Activated CD8-positive, alpha-beta memory T cell treated with anti-CD3 and anti-CD28 coated beads, Interleukin-2, amount 10 ng/mL, durations not matched to agents 7 days and 5 days (primary cell): ENCODE measurements around the gene WFS1. TPM values are rescaled to one million over a fixed set of nuclear protein-coding genes. Genes with fewer than 3 reads are reported as not detected.

Experiments used
- ATAC-seq: fragments of 150-1000 bp; cut with Tn5 transposase; one replicate; pipeline ENCODE4 v1.10.0; 2021; ENCODE audit warnings: moderate library complexity
- CTCF ChIA-PET: fragments of 350-600 bp; sonication (Branson Sonifier 250); formaldehyde crosslinking; loops from one replicate; lab custom pipeline; 2021; ENCODE audit warnings: antibody characterized with exemption; lab: Charles Lee
- DNase-seq: peaks from one replicate; pipeline ENCODE4 v3.0.0-alpha.2; 2020
- H3K27ac Mint-ChIP-seq: one replicate; pipeline ENCODE4 v1.8.0; 2021; ENCODE audit warnings: mild to moderate bottlenecking, mixed read lengths
- H3K27me3 Mint-ChIP-seq: one replicate; pipeline ENCODE4 v1.8.0; 2021; ENCODE audit warnings: mixed read lengths
- H3K36me3 Mint-ChIP-seq: one replicate; pipeline ENCODE4 v1.8.0; 2021; ENCODE audit warnings: mild to moderate bottlenecking, mixed read lengths
- H3K4me1 Mint-ChIP-seq: one replicate; pipeline ENCODE4 v1.8.0; 2021; ENCODE audit warnings: mixed read lengths
- H3K4me3 Mint-ChIP-seq: one replicate; pipeline ENCODE4 v1.8.0; 2021; ENCODE audit warnings: mild to moderate bottlenecking, moderate library complexity, mixed read lengths
- H3K9me3 Mint-ChIP-seq: one replicate; pipeline ENCODE4 v1.8.0; 2022; ENCODE audit warnings: low read depth, mixed read lengths
- total RNA-seq, 2 experiments: library from RNA; stranded (reverse); gene quantifications; one replicate each; pipeline ENCODE4 v1.2.3, GENCODE V29; 2021

WFS1 gene
- total RNA-seq, 2 experiments from 2014 or later, result 1.8 to 2.2 TPM

- Mint-ChIP-seq H3K4me3 (no peak overlapping the region), H3K27ac (no peak overlapping the region), H3K4me1 (peaks cover 14% of the 10 kb centered on the region), H3K36me3 (no peaks in the 10 kb centered on the region), H3K27me3 (peaks cover 8% of the 10 kb centered on the region), H3K9me3 (no peaks in the 10 kb centered on the region)
- CTCF ChIA-PET, result interaction anchor here (1.3 to 2.4 kb wide), 2 partner anchors 30 to 48 kb away, joined by 3 to 8 read pairs; no protein-coding TSS in a partner anchor
- DNase-seq (no peak), ATAC-seq (no peak)
These were observed 10.8 kb downstream of the WFS1 start for GRCh38 chr4:6280365-6280996.

- Mint-ChIP-seq H3K9me3 (no peaks in the 10 kb centered on the region), H3K27me3 (peaks cover 7% of the 10 kb centered on the region), H3K4me3 (no peak overlapping the region), H3K36me3 (no peaks in the 10 kb centered on the region), H3K27ac (no peak overlapping the region), H3K4me1 (peaks cover 14% of the 10 kb centered on the region)
- DNase-seq, result no peak
- CTCF ChIA-PET, result no interaction called here
- no peak for ATAC-seq
These were observed 12.0 kb downstream of the WFS1 start for GRCh38 chr4:6281436-6282313.

GRCh38 chr4:6282314-6282771 lies 12.7 kb downstream of the WFS1 start:
- no peaks in the 10 kb centered on the region for H3K36me3 Mint-ChIP-seq
- H3K27ac Mint-ChIP-seq, result no peak overlapping the region
- peaks cover 3% of the 10 kb centered on the region for H3K27me3 Mint-ChIP-seq
- H3K4me3 Mint-ChIP-seq, result no peak overlapping the region
- DNase-seq (no peak), ATAC-seq (no peak)
- CTCF ChIA-PET, result no interaction called here
- H3K9me3 Mint-ChIP-seq, result no peaks in the 10 kb centered on the region
- peaks cover 14% of the 10 kb centered on the region for H3K4me1 Mint-ChIP-seq

DNA sequence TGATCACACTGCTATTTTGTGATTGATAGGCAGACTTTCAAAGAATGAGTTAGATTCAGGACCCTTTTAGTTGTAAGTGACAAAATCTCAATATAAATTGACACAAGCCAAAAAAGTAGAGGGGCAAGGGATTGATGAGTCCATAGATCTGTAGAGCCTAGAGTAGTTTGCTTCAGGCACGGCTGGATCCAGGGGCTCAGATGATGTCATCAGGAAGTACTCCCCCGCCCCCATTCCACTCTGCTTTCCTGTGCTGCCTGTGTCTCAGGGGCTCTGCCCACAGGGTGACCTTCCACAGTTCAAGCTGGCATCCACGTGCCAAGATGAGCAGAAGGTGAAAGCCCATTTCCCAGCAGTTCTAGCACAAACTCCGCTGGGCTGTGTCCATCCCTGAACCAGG lies 13.6 kb downstream of the WFS1 start:
- Mint-ChIP-seq H3K9me3 (no peaks in the 10 kb centered on the region), H3K27ac (no peak overlapping the region), H3K27me3 (peaks cover 3% of the 10 kb centered on the region), H3K4me1 (peaks cover 11% of the 10 kb centered on the region), H3K4me3 (no peak overlapping the region), H3K36me3 (no peaks in the 10 kb centered on the region)
- DNase-seq (no peak), ATAC-seq (no peak)
- CTCF ChIA-PET, result no interaction called here

GRCh38 chr4:6287017-6287788 lies 17.6 kb downstream of the WFS1 start:
- no peaks in the 10 kb centered on the region for H3K4me1 Mint-ChIP-seq
- peaks cover 3% of the 10 kb centered on the region for H3K27me3 Mint-ChIP-seq
- DNase-seq (no peak), ATAC-seq (no peak)
- CTCF ChIA-PET, result interaction anchor here (0.7 kb wide), 1 partner anchor 11 kb away, joined by 4 read pairs; no protein-coding TSS in a partner anchor
- no peak overlapping the region for H3K27ac Mint-ChIP-seq
- H3K4me3 Mint-ChIP-seq, result no peak overlapping the region
- H3K9me3 Mint-ChIP-seq, result no peaks in the 10 kb centered on the region
- no peaks in the 10 kb centered on the region for H3K36me3 Mint-ChIP-seq

DNA sequence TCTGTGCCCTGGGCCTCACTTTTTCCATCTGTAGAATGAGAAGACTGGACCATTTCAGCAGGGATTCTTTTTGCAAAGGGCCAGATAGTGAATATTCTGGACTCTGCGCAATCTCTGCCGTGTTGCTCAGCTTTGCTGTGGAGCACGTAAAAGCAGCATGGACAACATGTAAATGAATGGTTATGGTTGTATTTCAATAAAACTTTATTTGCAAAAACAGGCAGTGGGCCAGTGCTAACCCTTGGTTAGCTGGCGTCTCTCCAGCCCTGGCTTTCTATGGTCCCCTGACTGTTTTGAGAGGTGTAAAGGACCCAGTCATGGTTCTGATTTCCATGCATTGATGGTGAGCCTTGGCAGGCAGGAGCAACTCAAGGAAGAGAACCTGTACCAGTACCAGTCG lies 18.7 kb downstream of the WFS1 start:
- CTCF ChIA-PET, result interaction anchor here (1.7 kb wide), 1 partner anchor 37 kb away, joined by 3 read pairs; no protein-coding TSS in a partner anchor
- Mint-ChIP-seq H3K27ac (no peak overlapping the region), H3K36me3 (no peaks in the 10 kb centered on the region), H3K9me3 (no peaks in the 10 kb centered on the region), H3K27me3 (peaks cover 3% of the 10 kb centered on the region), H3K4me1 (no peaks in the 10 kb centered on the region), H3K4me3 (no peak overlapping the region)
- ATAC-seq (no peak), DNase-seq (no peak)

DNA sequence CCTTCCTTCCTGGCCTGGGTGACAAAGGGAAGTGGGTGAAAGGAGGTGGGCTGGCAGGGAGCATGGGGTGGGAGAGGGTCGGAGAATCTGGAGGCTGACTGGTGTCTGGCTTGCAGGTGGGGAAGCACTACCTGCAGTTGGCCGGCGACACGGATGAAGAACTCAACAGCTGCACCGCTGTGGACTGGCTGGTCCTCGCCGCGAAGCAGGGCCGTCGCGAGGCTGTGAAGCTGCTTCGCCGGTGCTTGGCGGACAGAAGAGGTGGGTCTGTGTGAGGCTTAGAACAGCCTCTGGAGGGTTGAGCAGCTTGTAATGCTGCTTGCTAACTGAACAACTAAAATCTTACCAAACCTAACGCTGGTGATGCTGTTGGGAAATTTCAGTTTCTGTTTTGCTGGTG lies 19.2 kb downstream of the WFS1 start:
- no peak overlapping the region for H3K4me3 Mint-ChIP-seq
- no peak for DNase-seq
- H3K27me3 Mint-ChIP-seq, result peaks cover 3% of the 10 kb centered on the region

DNA sequence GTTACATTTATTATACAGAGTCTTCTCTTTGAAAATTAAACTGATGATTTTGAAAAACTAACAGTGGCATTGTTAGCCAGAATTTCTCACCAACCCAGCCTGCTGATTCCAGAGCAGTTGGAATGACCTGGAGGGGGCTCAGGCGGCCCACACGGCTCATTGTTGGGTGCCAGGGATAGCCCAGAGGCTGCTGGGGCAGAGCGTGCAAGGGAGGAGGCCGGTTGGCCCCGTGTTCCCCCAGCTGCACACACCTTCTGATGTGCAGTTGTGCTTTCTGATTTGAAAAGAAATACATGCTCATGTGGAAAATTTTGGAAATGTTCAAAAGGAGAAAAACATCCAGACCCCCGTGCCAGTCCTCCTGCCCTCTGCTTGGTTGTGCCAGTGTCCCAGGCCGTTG lies 20.6 kb downstream of the WFS1 start:
- no peak for DNase-seq
- Mint-ChIP-seq H3K27ac (no peak overlapping the region), H3K9me3 (no peaks in the 10 kb centered on the region), H3K4me3 (no peak overlapping the region), H3K36me3 (no peaks in the 10 kb centered on the region), H3K27me3 (peaks cover 3% of the 10 kb centered on the region), H3K4me1 (no peaks in the 10 kb centered on the region)
- CTCF ChIA-PET, result no interaction called here
- ATAC-seq, result no peak

More for the DNA sequence above, 19.2 kb downstream of the WFS1 start:
- no peaks in the 10 kb centered on the region for H3K9me3 Mint-ChIP-seq
- H3K27ac Mint-ChIP-seq, result no peak overlapping the region
- CTCF ChIA-PET, result interaction anchor here (1.7 kb wide), 1 partner anchor 38 kb away, joined by 3 read pairs; no protein-coding TSS in a partner anchor
- ATAC-seq, result no peak
- no peaks in the 10 kb centered on the region for H3K36me3 Mint-ChIP-seq
- no peaks in the 10 kb centered on the region for H3K4me1 Mint-ChIP-seq

- H3K4me1 Mint-ChIP-seq, result no peaks in the 10 kb centered on the region
- DNase-seq (no peak), ATAC-seq (no peak)
- H3K36me3 Mint-ChIP-seq, result no peaks in the 10 kb centered on the region
- CTCF ChIA-PET, result no interaction called here
- H3K4me3 Mint-ChIP-seq, result no peak overlapping the region
- H3K27ac Mint-ChIP-seq, result no peak overlapping the region
- H3K27me3 Mint-ChIP-seq, result no peaks in the 10 kb centered on the region
- no peaks in the 10 kb centered on the region for H3K9me3 Mint-ChIP-seq
These were observed 21.3 kb downstream of the WFS1 start for GRCh38 chr4:6290769-6291547.

DNA sequence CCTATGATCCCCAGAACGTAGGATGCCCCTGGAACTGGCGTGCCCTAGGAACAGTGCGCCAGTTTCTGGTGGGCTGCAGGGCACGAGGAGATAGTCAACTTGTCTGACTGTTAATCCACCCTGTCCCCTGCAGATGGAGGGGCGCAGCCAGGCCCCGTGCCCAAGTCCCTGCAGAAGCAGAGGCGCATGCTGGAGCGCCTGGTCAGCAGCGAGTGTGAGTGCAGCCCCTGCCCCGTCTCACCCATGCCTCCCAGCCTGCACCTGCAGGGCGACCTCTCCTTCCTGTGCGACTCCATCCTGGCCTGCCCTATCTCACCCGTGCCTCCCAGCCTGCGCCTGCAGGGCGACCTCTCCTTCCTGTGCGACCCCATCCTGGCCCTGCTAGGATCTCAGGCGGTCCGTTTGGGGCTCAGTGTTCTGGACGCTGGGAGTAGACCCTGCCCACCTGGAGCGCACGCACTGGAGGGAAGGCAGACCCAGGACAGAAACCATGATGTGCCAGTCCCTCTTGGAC lies 22.2 kb downstream of the WFS1 start:
- Mint-ChIP-seq H3K27me3 (no peaks in the 10 kb centered on the region), H3K4me1 (no peaks in the 10 kb centered on the region), H3K4me3 (no peak overlapping the region), H3K9me3 (no peaks in the 10 kb centered on the region), H3K27ac (no peak overlapping the region), H3K36me3 (no peaks in the 10 kb centered on the region)
- ATAC-seq (no peak), DNase-seq (no peak)
- CTCF ChIA-PET, result no interaction called here

DNA sequence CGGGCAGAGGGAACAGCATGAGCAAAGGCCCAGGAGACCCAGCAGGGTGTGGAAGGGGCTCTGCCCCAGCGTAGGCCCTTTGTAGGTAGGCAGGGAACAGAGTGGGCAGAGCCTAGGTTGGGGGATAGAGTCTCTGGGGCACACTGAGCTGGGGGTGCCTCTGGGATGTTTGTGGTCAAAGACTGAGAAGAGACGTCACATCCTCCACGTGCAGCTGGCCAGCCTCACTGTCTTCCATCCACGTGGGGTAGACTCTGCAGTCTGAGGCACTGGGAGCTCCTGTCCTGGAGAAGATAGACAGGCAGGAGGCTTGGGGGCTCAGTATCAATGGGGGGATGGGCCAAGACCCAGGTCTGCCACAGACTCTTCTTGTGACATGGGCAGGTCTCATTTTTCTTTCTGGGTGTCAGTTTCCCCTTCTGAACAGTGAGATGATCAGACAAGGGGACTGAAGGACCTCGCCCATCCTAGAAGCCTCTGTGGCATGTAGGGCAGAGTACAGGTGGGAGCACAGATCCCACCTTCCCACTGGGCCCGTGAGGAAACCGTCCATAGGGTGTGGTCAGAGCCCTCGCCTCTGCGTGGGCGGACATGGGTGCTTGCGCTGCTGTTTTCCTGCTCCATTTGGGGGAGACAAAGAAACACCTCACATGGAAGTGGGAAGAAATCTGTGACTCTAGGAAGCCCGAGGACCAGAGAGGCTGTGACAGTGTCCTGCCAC lies 22.9 kb downstream of the WFS1 start:
- CTCF ChIA-PET, result no interaction called here
- Mint-ChIP-seq H3K27me3 (no peaks in the 10 kb centered on the region), H3K9me3 (no peaks in the 10 kb centered on the region), H3K4me1 (no peaks in the 10 kb centered on the region), H3K4me3 (no peak overlapping the region), H3K27ac (no peak overlapping the region), H3K36me3 (no peaks in the 10 kb centered on the region)
- no peak for DNase-seq
- ATAC-seq, result no peak

- CTCF ChIA-PET, result no interaction called here
- Mint-ChIP-seq H3K36me3 (no peaks in the 10 kb centered on the region), H3K4me1 (no peaks in the 10 kb centered on the region), H3K9me3 (no peaks in the 10 kb centered on the region), H3K27ac (no peak overlapping the region), H3K27me3 (no peaks in the 10 kb centered on the region), H3K4me3 (no peak overlapping the region)
- ATAC-seq (no peak), DNase-seq (no peak)
These were observed 23.4 kb downstream of the WFS1 start for GRCh38 chr4:6293097-6293445.
